GM12801 (cell line): Measurements from ENCODE around the gene CCR5.

Experiments used
- CTCF ChIP-seq: IDR thresholded peaks from one replicate; pipeline ENCODE4 v1.5.1; 2011; ENCODE audit warnings: control low read depth; ENCODE audit not compliant: insufficient read length; ENCODE audit errors: extremely low read depth

CCR5 gene

GRCh38 chr3:46338840-46339239 is 31.9 kb upstream of the CCR5 start:
- no peak for TF ChIP-seq CTCF

- TF ChIP-seq CTCF, result no peak
Measured at GRCh38 chr3:46344476-46344875, 26.3 kb upstream of the CCR5 start.

GRCh38 chr3:46348823-46349482 is 21.8 kb upstream of the CCR5 start:
- TF ChIP-seq CTCF, result no peak

GRCh38 chr3:46349484-46350261 is 21.1 kb upstream of the CCR5 start:
- no peak for TF ChIP-seq CTCF

- no peak for TF ChIP-seq CTCF
Measured at GRCh38 chr3:46350262-46350565, 20.5 kb upstream of the CCR5 start.

GRCh38 chr3:46351646-46352045 is 19.1 kb upstream of the CCR5 start:
- no peak for TF ChIP-seq CTCF

- TF ChIP-seq CTCF, result no peak
Measured at GRCh38 chr3:46353090-46353489, 17.7 kb upstream of the CCR5 start.
